HTR-8/SVneo (cell line): ENCODE measurements around the gene DNAJC17.

Experiments
- DNase-seq: peaks from one replicate; pipeline ENCODE4 v3.0.0; 2011; ENCODE audit warnings: low spot score, mixed read lengths; ENCODE audit not compliant: insufficient read length
- FAIRE-seq: peaks from 2 replicates; lab custom pipeline; 2011; peaks lifted over from hg19 to GRCh38; lab: Jason Lieb, UNC

DNAJC17 gene

GRCh38 chr15:40807028-40807887 lies at the start of gene DNAJC17, which contains the start of gene ZFYVE19:
Gene DNAJC17 (minus strand): TSS chr15:40807473. CDS start chr15:40807446, 27 bp downstream.
Gene ZFYVE19 (plus strand): TSS chr15:40807089. CDS start chr15:40807590, 501 bp downstream.
- FAIRE-seq (peak; percentile 65), DNase-seq (peak; percentile 94)

- DNase-seq: no peak
Observed at GRCh38 chr15:40856746-40857145, 49.5 kb upstream of the DNAJC17 start.

GRCh38 chr15:40855706-40856234 lies 48.5 kb upstream of the DNAJC17 start:
- no peak for FAIRE-seq

More at GRCh38 chr15:40856746-40857145, 49.5 kb upstream of the DNAJC17 start:
- FAIRE-seq: no peak

GRCh38 chr15:40854161-40854560 lies 46.9 kb upstream of the DNAJC17 start:
- DNase-seq (no peak), FAIRE-seq (no peak)

More at GRCh38 chr15:40855706-40856234, 48.5 kb upstream of the DNAJC17 start:
- DNase-seq: no peak

GRCh38 chr15:40853241-40853890 lies 46.1 kb upstream of the DNAJC17 start:
- no peak for DNase-seq
- no peak for FAIRE-seq

- no peak for DNase-seq
- no peak for FAIRE-seq
Observed at GRCh38 chr15:40852529-40852928, 45.3 kb upstream of the DNAJC17 start.

GRCh38 chr15:40850576-40851112 lies 43.4 kb upstream of the DNAJC17 start:
- DNase-seq (no peak), FAIRE-seq (no peak)

GRCh38 chr15:40847223-40847961 lies 40.1 kb upstream of the DNAJC17 start:
- peak; percentile 55 for FAIRE-seq
- peak; percentile 68 for DNase-seq

- DNase-seq (no peak), FAIRE-seq (no peak)
Observed at GRCh38 chr15:40846841-40847222, 39.6 kb upstream of the DNAJC17 start.

GRCh38 chr15:40845511-40846284 lies 38.4 kb upstream of the DNAJC17 start:
- DNase-seq (no peak), FAIRE-seq (no peak)

GRCh38 chr15:40845036-40845435 lies 37.8 kb upstream of the DNAJC17 start:
- DNase-seq: no peak
- no peak for FAIRE-seq

- DNase-seq (no peak), FAIRE-seq (no peak)
Observed at GRCh38 chr15:40844696-40845030, 37.4 kb upstream of the DNAJC17 start.

GRCh38 chr15:40843885-40844695 lies 36.8 kb upstream of the DNAJC17 start, which contains the start of gene SPINT1:
Gene SPINT1 (plus strand): TSS chr15:40844048. CDS start chr15:40844555, 507 bp downstream.
- FAIRE-seq (no peak), DNase-seq (no peak)

- DNase-seq (no peak), FAIRE-seq (no peak)
Observed at GRCh38 chr15:40843261-40843884, 36.1 kb upstream of the DNAJC17 start.

GRCh38 chr15:40841741-40842140 lies 34.5 kb upstream of the DNAJC17 start:
- DNase-seq: no peak
- FAIRE-seq: no peak

GRCh38 chr15:40838756-40839155 lies 31.5 kb upstream of the DNAJC17 start:
- no peak for DNase-seq
- FAIRE-seq: no peak

GRCh38 chr15:40836020-40836419 lies 28.7 kb upstream of the DNAJC17 start:
- DNase-seq: no peak

GRCh38 chr15:40832903-40833302 lies 25.6 kb upstream of the DNAJC17 start:
- FAIRE-seq (no peak), DNase-seq (no peak)

More at GRCh38 chr15:40836020-40836419, 28.7 kb upstream of the DNAJC17 start:
- no peak for FAIRE-seq
